Measurements from ENCODE around the gene ZSCAN2.

- TF ChIP-seq CTCF (IDR thresholded peaks at IDR 0.05): no peak
- TF ChIP-seq POLR2A (IDR thresholded peaks at IDR 0.05): no peak
- no peak for TF ChIP-seq EP300 (IDR thresholded peaks at IDR 0.05)
Observed at GRCh38 chr15:84570164-84570735, 30.6 kb upstream of the ZSCAN2 start.
